ENCODE results near the gene FOXN3.

Gene FOXN3

GRCh38 chr14:89435492-89435891 lies 18.5 kb upstream of the FOXN3 start:
- no peaks in the 10 kb centered on the region; the same call in 1 of the 2 replicates for H3F3A ChIP-seq (ENCODE audit: low read depth)
- H2AFZ ChIP-seq (ENCODE audit: low read length), result no peak overlapping the region

GRCh38 chr14:89432226-89432625 lies 15.2 kb upstream of the FOXN3 start:
- H2AFZ ChIP-seq (ENCODE audit: low read length), result no peak overlapping the region
- no peaks in the 10 kb centered on the region for H3K9me2 ChIP-seq (replicated peaks; ENCODE audit: low read depth, low read length)
- no peaks in the 10 kb centered on the region for H3K36me3 ChIP-seq (ENCODE audit: insufficient read depth, low read length)
- H4K20me1 ChIP-seq (ENCODE audit: insufficient read depth, low read length, poor library complexity, severe bottlenecking), result no peaks in the 10 kb centered on the region
- TF ChIP-seq CTCF (conservative IDR thresholded peaks at IDR 0.05; ENCODE audit: low read length) (no peak), EZH2phosphoT487 (IDR thresholded peaks at IDR 0.05; ENCODE audit: borderline replicate concordance) (no peak)
- H3K79me2 ChIP-seq (ENCODE audit: insufficient read depth, low read length), result peaks cover 47% of the 10 kb centered on the region
- peaks cover 60% of the 10 kb centered on the region for H3K4me1 ChIP-seq (ENCODE audit: insufficient read depth, low read length, poor library complexity, severe bottlenecking)
- H3K4me3 ChIP-seq (ENCODE audit: low read length, poor library complexity, severe bottlenecking), result no peak overlapping the region
- H3K4me2 ChIP-seq (ENCODE audit: low read depth, low read length, poor library complexity, severe bottlenecking), result no peak overlapping the region
- H3K9ac ChIP-seq (ENCODE audit: low read depth, low read length, poor library complexity, severe bottlenecking), result peak overlapping the region; percentile 20
- no peaks in the 10 kb centered on the region for H3K9me3 ChIP-seq (ENCODE audit: insufficient read depth, low read depth, low read length)
- peaks cover 3% of the 10 kb centered on the region; the same call in 1 of the 2 replicates for H3F3A ChIP-seq (ENCODE audit: low read depth)
- H3K27me3 ChIP-seq (ENCODE audit: insufficient read depth, low read length, poor library complexity, severe bottlenecking), result no peaks in the 10 kb centered on the region

More at GRCh38 chr14:89435492-89435891, 18.5 kb upstream of the FOXN3 start:
- Histone ChIP-seq H3K4me2 (ENCODE audit: low read depth, low read length, poor library complexity, severe bottlenecking) (no peak overlapping the region), H3K9ac (ENCODE audit: low read depth, low read length, poor library complexity, severe bottlenecking) (no peak overlapping the region), H3K36me3 (ENCODE audit: insufficient read depth, low read length) (no peaks in the 10 kb centered on the region), H4K20me1 (ENCODE audit: insufficient read depth, low read length, poor library complexity, severe bottlenecking) (no peaks in the 10 kb centered on the region), H3K4me3 (ENCODE audit: low read length, poor library complexity, severe bottlenecking) (no peak overlapping the region), H3K9me2 (replicated peaks; ENCODE audit: low read depth, low read length) (no peaks in the 10 kb centered on the region), H3K27me3 (ENCODE audit: insufficient read depth, low read length, poor library complexity, severe bottlenecking) (no peaks in the 10 kb centered on the region), H3K9me3 (ENCODE audit: insufficient read depth, low read depth, low read length) (no peaks in the 10 kb centered on the region), H3K79me2 (ENCODE audit: insufficient read depth, low read length) (peaks cover 27% of the 10 kb centered on the region; the same call in 1 of the 2 replicates), H3K4me1 (ENCODE audit: insufficient read depth, low read length, poor library complexity, severe bottlenecking) (peaks cover 31% of the 10 kb centered on the region)
- TF ChIP-seq CTCF (conservative IDR thresholded peaks at IDR 0.05; ENCODE audit: low read length) (no peak), EZH2phosphoT487 (IDR thresholded peaks at IDR 0.05; ENCODE audit: borderline replicate concordance) (no peak)

DNA sequence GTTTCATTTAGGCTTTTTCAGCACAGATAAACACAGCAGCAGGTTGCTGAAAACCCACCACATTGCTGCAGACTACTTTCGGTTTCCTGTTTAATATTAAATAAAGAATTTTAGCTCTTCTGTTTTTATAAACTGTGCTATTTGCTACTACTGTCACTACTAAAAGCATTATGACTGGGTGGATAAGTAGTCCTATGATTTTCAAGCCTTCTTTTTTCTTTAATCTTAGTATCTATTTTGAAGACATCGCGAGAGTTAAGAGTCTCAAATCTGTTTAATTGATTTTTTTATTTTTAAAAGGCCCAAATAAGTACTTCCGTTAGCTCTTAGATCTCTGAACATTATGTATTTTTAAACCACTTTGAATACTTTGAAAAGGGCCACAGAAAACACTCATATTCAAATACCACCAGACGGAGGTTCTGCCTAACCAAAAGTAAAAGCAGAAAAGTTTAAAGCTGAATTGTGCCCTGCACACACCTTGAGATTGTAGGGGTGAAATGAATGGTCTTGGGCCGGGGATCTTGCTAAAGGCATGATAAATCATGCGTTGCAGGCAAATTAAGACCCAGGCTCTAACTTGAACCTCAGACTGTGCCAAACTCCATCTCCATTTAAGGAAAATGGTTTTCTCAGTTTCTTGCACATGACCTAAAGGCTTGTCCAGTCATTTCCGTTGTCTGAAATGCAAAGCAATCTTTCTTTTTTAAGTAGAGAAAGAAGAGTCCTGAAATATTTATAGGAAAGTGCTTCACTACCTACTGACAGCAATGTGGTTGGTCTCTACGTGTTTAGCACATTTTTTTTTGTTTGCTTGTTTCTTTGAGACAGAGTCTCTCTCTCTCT lies 13.6 kb upstream of the FOXN3 start:
- no peaks in the 10 kb centered on the region for H4K20me1 ChIP-seq (ENCODE audit: insufficient read depth, low read length, poor library complexity, severe bottlenecking)
- H3K4me2 ChIP-seq (ENCODE audit: low read depth, low read length, poor library complexity, severe bottlenecking), result peak overlapping the region; percentile 95
- H3K4me3 ChIP-seq (ENCODE audit: low read length, poor library complexity, severe bottlenecking), result peak overlapping the region; percentile 69
- no peak overlapping the region; the same call in 1 of the 2 replicates for H2AFZ ChIP-seq (ENCODE audit: low read length)
- no peaks in the 10 kb centered on the region for H3K27me3 ChIP-seq (ENCODE audit: insufficient read depth, low read length, poor library complexity, severe bottlenecking)
- peaks cover 60% of the 10 kb centered on the region for H3K4me1 ChIP-seq (ENCODE audit: insufficient read depth, low read length, poor library complexity, severe bottlenecking)
- TF ChIP-seq EZH2phosphoT487 (IDR thresholded peaks at IDR 0.05; ENCODE audit: borderline replicate concordance) (no peak), CTCF (conservative IDR thresholded peaks at IDR 0.05; ENCODE audit: low read length) (no peak)
- no peaks in the 10 kb centered on the region for H3K9me3 ChIP-seq (ENCODE audit: insufficient read depth, low read depth, low read length)
- no peaks in the 10 kb centered on the region for H3K9me2 ChIP-seq (replicated peaks; ENCODE audit: low read depth, low read length)
- no peaks in the 10 kb centered on the region for H3K36me3 ChIP-seq (ENCODE audit: insufficient read depth, low read length)
- H3K79me2 ChIP-seq (ENCODE audit: insufficient read depth, low read length), result peaks cover 57% of the 10 kb centered on the region
- peaks cover 3% of the 10 kb centered on the region; the same call in 1 of the 2 replicates for H3F3A ChIP-seq (ENCODE audit: low read depth)
- peak overlapping the region; percentile 92 for H3K9ac ChIP-seq (ENCODE audit: low read depth, low read length, poor library complexity, severe bottlenecking)
